ENCODE results near the gene IGIP. TPM values are rescaled to one million over a fixed set of nuclear protein-coding genes. Genes with fewer than 3 reads are reported as not detected.

The IGIP gene
- total and polyA plus RNA-seq, 2 of the 8 experiments (the other 6 are each of a cell fraction or from before 2014, with no cell fraction given): 0.32 to 0.69 TPM

GRCh38 chr5:140143521-140144258, 18.0 kb downstream of the IGIP start:
- FAIRE-seq: no peak
- no peak overlapping the region; the same call in 1 of the 2 replicates for H2AK5ac ChIP-seq (ENCODE audit: low read depth, low read length)
- H4K91ac ChIP-seq (replicated peaks; ENCODE audit: insufficient read length, low read length): no peak overlapping the region
- H3K79me2 ChIP-seq (ENCODE audit: control insufficient read depth in 1 of 2, insufficient read depth in 2 of 2, low read length in 2 of 2): no peaks in the 10 kb centered on the region
- POLR2A ChIA-PET (ENCODE audit: partially characterized antibody): interaction anchor here (1.3 to 4.3 kb wide), 3 partner anchors 9 to 31 kb away, joined by 3 to 19 read pairs (median 11); partner anchors contain the start of gene PURA
- H2AFZ ChIP-seq (ENCODE audit: low read length): no peak overlapping the region
- CTCF ChIA-PET (ENCODE audit: partially characterized antibody): interaction anchor here (0.7 to 9.9 kb wide), 23 partner anchors 8 to 358 kb away, joined by 3 to 118 read pairs (median 4); partner anchors contain the start of gene PURA
- no peak overlapping the region for H3K4me2 ChIP-seq (ENCODE audit: insufficient read depth in 1 of 2, low read depth in 2 of 2, low read length in 2 of 2)
- no peak overlapping the region for H2BK12ac ChIP-seq (ENCODE audit: low read depth, low read length)
- H3K9me3 ChIP-seq (ENCODE audit: insufficient read depth in 2 of 2, low read depth in 1 of 2, low read length in 1 of 2): no peaks in the 10 kb centered on the region
- H3K4ac ChIP-seq (replicated peaks; ENCODE audit: insufficient read length, low read depth, low read length): no peak overlapping the region
- whole genome bisulfite sequencing, 2 experiments (ENCODE audit: extremely low coverage in 1 of 2, insufficient coverage in 1 of 2, insufficient read length in 1 of 2, insufficient replicate concordance in 2 of 2, low coverage in 1 of 2, low lambda C conversion rate in 2 of 2, missing lambda C conversion rate in 1 of 2): 92% methylated on average over 3 of the region's 3 CpGs; no CpG with 5 or more reads in 1 of the 2 experiments
- H3K23me2 ChIP-seq (ENCODE audit: low read depth, low read length): peaks cover 5% of the 10 kb centered on the region; the same call in 1 of the 2 replicates
- no peak overlapping the region for H2BK15ac ChIP-seq (ENCODE audit: low read length)
- H3K79me1 ChIP-seq (ENCODE audit: low read depth, low read length): no peaks in the 10 kb centered on the region
- no peak for DNase-seq (ENCODE audit: low read depth in 1 of 2, low spot score in 2 of 2)
- H4K5ac ChIP-seq (ENCODE audit: insufficient read length, low read depth, low read length): no peak overlapping the region
- no peak overlapping the region for H3K56ac ChIP-seq (replicated peaks; ENCODE audit: insufficient read length, low read depth, low read length)
- H4K8ac ChIP-seq (ENCODE audit: extremely low read depth, insufficient read depth, low read length): no peak overlapping the region
- H3K23ac ChIP-seq (ENCODE audit: insufficient read length): no peak overlapping the region
- no peak overlapping the region for H2BK20ac ChIP-seq (ENCODE audit: low read length)
- peaks cover 25 to 44% (median 37%) of the 10 kb centered on the region in 4 experiments for H3K27me3 ChIP-seq (replicated peaks in 1 of 4; ENCODE audit: control insufficient read depth in 3 of 4, extremely low read depth in 1 of 4, insufficient read depth in 3 of 4, low read length in 3 of 4)
- no peak overlapping the region for H3K4me3 ChIP-seq (ENCODE audit: extremely low read depth in 1 of 4, insufficient read depth in 2 of 4, low read depth in 3 of 4, low read length in 4 of 4)
- H3K9ac ChIP-seq (replicated peaks in 1 of 4; ENCODE audit: extremely low read depth in 1 of 4, low read depth in 3 of 4, low read length in 3 of 4): no peak overlapping the region
- no peak overlapping the region for H3K27ac ChIP-seq (ENCODE audit: low read depth, low read length)
- peaks cover 0 to 7% of the 10 kb centered on the region in 2 experiments for H4K20me1 ChIP-seq (replicated peaks in 1 of 2; ENCODE audit: control insufficient read depth in 1 of 2, insufficient read depth in 2 of 2, low read length in 2 of 2)
- H3K14ac ChIP-seq (ENCODE audit: insufficient read length): no peak overlapping the region
- H2BK120ac ChIP-seq (replicated peaks; ENCODE audit: low read depth, low read length): no peak overlapping the region
- H3K36me3 ChIP-seq (ENCODE audit: control insufficient read depth in 2 of 4, insufficient read depth in 4 of 4, low read length in 3 of 4): no peaks in the 10 kb centered on the region
- no peak overlapping the region for H3K18ac ChIP-seq (ENCODE audit: extremely low read depth, low read length)
- no peak overlapping the region for H2BK5ac ChIP-seq (ENCODE audit: low read depth, low read length)
- H3K4me1 ChIP-seq (replicated peaks in 1 of 4; ENCODE audit: control insufficient read depth in 3 of 4, insufficient read depth in 4 of 4, low read length in 3 of 4): peaks cover 0 to 9% (median 0%) of the 10 kb centered on the region in 4 experiments; a peak in 2 of 7 replicates
- no peak for TF ChIP-seq POLR2A (IDR thresholded peaks at IDR 0.05; ENCODE audit: control extremely low read depth in 1 of 2, low read depth in 2 of 2, low read length in 2 of 2)
- TF ChIP-seq CEBPB (IDR thresholded peaks at IDR 0.05; ENCODE audit: low read depth, low read length): no peak
- no peak for TF ChIP-seq SP2 (IDR thresholded peaks at IDR 0.05; ENCODE audit: low read length)
- TF ChIP-seq CHD2 (IDR thresholded peaks at IDR 0.05; ENCODE audit: low read length): no peak
- no peak for TF ChIP-seq USF2 (IDR thresholded peaks at IDR 0.05; ENCODE audit: low read length)
- TF ChIP-seq RBBP5 (IDR thresholded peaks at IDR 0.05; ENCODE audit: borderline replicate concordance, low read depth, low read length): no peak
- no peak for TF ChIP-seq TAF7 (optimal IDR thresholded peaks at IDR 0.05; ENCODE audit: borderline replicate concordance, low read depth, low read length)
- TF ChIP-seq CTCF (IDR thresholded peaks at IDR 0.05; ENCODE audit: control extremely low read depth in 1 of 3, insufficient read depth in 1 of 3, low read depth in 1 of 3, low read length in 3 of 3): no peak
- TF ChIP-seq ASH2L (IDR thresholded peaks at IDR 0.05; ENCODE audit: low read length): no peak

Measured in H1 (cell line).